C4-2B (cell line): ENCODE results near the gene FEM1B.

Source experiments
- H3K27ac ChIP-seq: fragments of 450-650 bp; 2 replicates; pipeline ENCODE4 v1.5.1; 2017
- CTCF ChIP-seq: fragments of 450-650 bp; conservative IDR thresholded peaks from 2 replicates; pipeline ENCODE4 v1.5.1; 2017; ENCODE audit warnings: mild to moderate bottlenecking
- ZFX ChIP-seq: fragments of 450-650 bp; IDR thresholded peaks from 2 replicates; pipeline ENCODE4 v1.6.1; 2017

The FEM1B gene

GRCh38 chr15:68262514-68263356 lies 14.8 kb upstream of the FEM1B start:
- no peak for TF ChIP-seq CTCF
- no peak overlapping the region for H3K27ac ChIP-seq

- TF ChIP-seq CTCF (no peak), ZFX (no peak)
- H3K27ac ChIP-seq = no peak overlapping the region
These were observed 13.3 kb upstream of the FEM1B start for GRCh38 chr15:68264282-68264681.

GRCh38 chr15:68265081-68265480 lies 12.5 kb upstream of the FEM1B start:
- no peak overlapping the region for H3K27ac ChIP-seq
- no peak for TF ChIP-seq ZFX
- TF ChIP-seq CTCF = no peak

GRCh38 chr15:68265674-68266073 lies 11.9 kb upstream of the FEM1B start:
- TF ChIP-seq ZFX (no peak), CTCF (no peak)
- no peak overlapping the region for H3K27ac ChIP-seq

- TF ChIP-seq CTCF = no peak
- TF ChIP-seq ZFX = no peak
- H3K27ac ChIP-seq = no peak overlapping the region
These were observed 9.1 kb upstream of the FEM1B start for GRCh38 chr15:68268405-68268804.

GRCh38 chr15:68271854-68272471 lies 5.6 kb upstream of the FEM1B start:
- TF ChIP-seq CTCF (no peak), ZFX (no peak)
- H3K27ac ChIP-seq = no peak overlapping the region

GRCh38 chr15:68272721-68273271 lies 4.7 kb upstream of the FEM1B start:
- H3K27ac ChIP-seq = no peak overlapping the region
- TF ChIP-seq ZFX (no peak), CTCF (no peak)
